ENCODE data around the gene CTNND1. TPM values are rescaled to one million over a fixed set of nuclear protein-coding genes. Genes with fewer than 3 reads are reported as not detected.

CTNND1 gene
- total RNA-seq, 1 experiment from 2014 or later: 174 TPM

DNA sequence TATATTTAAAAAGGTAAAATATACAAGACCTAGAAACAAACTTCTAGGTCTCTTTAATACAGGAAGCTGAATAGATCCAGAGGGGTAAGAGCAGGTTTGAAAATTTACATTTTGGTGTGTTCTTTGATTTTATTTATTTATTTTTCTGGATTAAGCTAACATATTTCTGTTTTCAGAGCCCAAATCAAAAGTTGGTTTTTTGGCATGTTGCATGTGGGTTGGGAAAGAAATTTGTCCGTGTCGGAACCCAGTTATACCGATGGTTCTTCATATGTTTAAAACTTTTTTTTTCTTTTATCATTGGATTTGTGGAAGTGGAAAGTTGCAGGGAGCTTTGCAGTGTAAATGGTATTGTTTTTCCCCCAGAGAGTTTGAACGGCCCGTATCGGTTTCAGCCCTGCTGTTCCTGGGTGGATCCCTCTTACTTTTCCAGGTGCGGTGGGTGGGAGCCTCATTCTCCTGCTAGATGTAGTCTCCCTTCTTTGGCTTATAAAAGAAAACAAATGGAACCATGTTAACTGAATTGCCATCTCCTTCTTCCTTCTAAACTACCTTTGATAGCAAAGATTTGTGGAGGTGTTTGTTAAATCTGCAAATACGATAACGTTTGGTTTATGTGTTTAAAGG lies 746 bp downstream of the CTNND1 start:
- Histone ChIP-seq H3K4me1 (ENCODE audit: insufficient read depth, low read length, poor library complexity, severe bottlenecking) (peaks cover 20% of the 10 kb centered on the region), H3K9me3 (ENCODE audit: low read depth, low read length, poor library complexity, severe bottlenecking) (no peaks in the 10 kb centered on the region), H3K27ac (ENCODE audit: low read depth, low read length, poor library complexity, severe bottlenecking) (peak overlapping the region; percentile 98), H3K27me3 (replicated peaks; ENCODE audit: insufficient read depth, low read depth, low read length, poor library complexity) (no peaks in the 10 kb centered on the region), H3K36me3 (ENCODE audit: insufficient read depth, low read length, poor library complexity, severe bottlenecking) (no peaks in the 10 kb centered on the region), H3K4me3 (ENCODE audit: low read depth, low read length, poor library complexity, severe bottlenecking) (peak overlapping the region; percentile 84)
- DNase-seq (ENCODE audit: low spot score): peak; percentile 25
- TF ChIP-seq, protein P1, sequence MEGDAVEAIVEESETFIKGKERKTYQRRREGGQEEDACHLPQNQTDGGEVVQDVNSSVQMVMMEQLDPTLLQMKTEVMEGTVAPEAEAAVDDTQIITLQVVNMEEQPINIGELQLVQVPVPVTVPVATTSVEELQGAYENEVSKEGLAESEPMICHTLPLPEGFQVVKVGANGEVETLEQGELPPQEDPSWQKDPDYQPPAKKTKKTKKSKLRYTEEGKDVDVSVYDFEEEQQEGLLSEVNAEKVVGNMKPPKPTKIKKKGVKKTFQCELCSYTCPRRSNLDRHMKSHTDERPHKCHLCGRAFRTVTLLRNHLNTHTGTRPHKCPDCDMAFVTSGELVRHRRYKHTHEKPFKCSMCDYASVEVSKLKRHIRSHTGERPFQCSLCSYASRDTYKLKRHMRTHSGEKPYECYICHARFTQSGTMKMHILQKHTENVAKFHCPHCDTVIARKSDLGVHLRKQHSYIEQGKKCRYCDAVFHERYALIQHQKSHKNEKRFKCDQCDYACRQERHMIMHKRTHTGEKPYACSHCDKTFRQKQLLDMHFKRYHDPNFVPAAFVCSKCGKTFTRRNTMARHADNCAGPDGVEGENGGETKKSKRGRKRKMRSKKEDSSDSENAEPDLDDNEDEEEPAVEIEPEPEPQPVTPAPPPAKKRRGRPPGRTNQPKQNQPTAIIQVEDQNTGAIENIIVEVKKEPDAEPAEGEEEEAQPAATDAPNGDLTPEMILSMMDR (conservative IDR thresholded peaks at IDR 0.05; ENCODE audit: low read depth, low read length): no peak
- no peak for TF ChIP-seq EZH2 (IDR thresholded peaks at IDR 0.05; ENCODE audit: borderline replicate concordance, low read depth, low read length, poor library complexity, severe bottlenecking)
- BruUV-seq (replicated peaks): TSS peak; percentile 86
- ChIA-PET CTCF (interaction anchor here (1.7 to 3.2 kb wide), 2 partner anchors 38 to 39 kb away, joined by 9 to 30 read pairs; no protein-coding TSS in a partner anchor), POLR2A (ENCODE audit: low non-redundant PET) (no interaction called here)
- intact Hi-C loops (cut with micrococcal nuclease; ENCODE audit: unreplicated experiment): loop anchor here (2.0 kb wide), 1 partner anchor 16 kb away; no protein-coding TSS in a partner anchor

DNA sequence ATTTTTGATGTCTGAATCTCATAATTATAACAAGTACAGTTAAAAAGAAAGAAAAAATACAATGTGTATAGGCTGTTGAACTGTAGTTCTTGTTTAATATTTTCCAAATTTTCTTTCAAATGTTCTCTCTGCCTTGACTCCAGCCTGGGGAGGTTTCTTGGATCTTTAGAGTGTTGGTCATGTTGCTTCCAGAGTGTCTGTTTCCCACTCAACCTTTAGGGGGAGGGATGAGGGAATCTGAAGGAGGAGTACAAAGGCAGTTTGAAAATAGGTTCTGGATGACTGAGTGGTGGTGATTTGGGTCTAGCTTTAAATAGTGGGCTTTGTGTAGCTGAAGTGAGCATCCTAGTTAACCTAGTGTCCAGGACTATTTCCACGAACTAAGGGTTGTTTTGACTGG lies 2.0 kb downstream of the CTNND1 start:
- Histone ChIP-seq H3K27me3 (replicated peaks; ENCODE audit: insufficient read depth, low read depth, low read length, poor library complexity) (no peaks in the 10 kb centered on the region), H3K4me1 (ENCODE audit: insufficient read depth, low read length, poor library complexity, severe bottlenecking) (peaks cover 20% of the 10 kb centered on the region), H3K9me3 (ENCODE audit: low read depth, low read length, poor library complexity, severe bottlenecking) (no peaks in the 10 kb centered on the region), H3K36me3 (ENCODE audit: insufficient read depth, low read length, poor library complexity, severe bottlenecking) (no peaks in the 10 kb centered on the region), H3K4me3 (ENCODE audit: low read depth, low read length, poor library complexity, severe bottlenecking) (peak overlapping the region; percentile 84), H3K27ac (ENCODE audit: low read depth, low read length, poor library complexity, severe bottlenecking) (peak overlapping the region; percentile 98)
- intact Hi-C loops (cut with micrococcal nuclease; ENCODE audit: unreplicated experiment): loop anchor here (2.0 kb wide), 1 partner anchor 15 kb away; no protein-coding TSS in a partner anchor
- POLR2A ChIA-PET (ENCODE audit: low non-redundant PET): no interaction called here
- CTCF ChIA-PET: interaction anchor here (1.7 kb wide), 1 partner anchor 37 kb away, joined by 9 read pairs; no protein-coding TSS in a partner anchor
- TF ChIP-seq EZH2 (IDR thresholded peaks at IDR 0.05; ENCODE audit: borderline replicate concordance, low read depth, low read length, poor library complexity, severe bottlenecking): no peak
- TF ChIP-seq, protein P1 (conservative IDR thresholded peaks at IDR 0.05; ENCODE audit: low read depth, low read length): peak; percentile 46; the same call in 1 of the 2 replicates
- peak; percentile 64 for DNase-seq (ENCODE audit: low spot score)
- BruUV-seq (replicated peaks): no TSS peak

DNA sequence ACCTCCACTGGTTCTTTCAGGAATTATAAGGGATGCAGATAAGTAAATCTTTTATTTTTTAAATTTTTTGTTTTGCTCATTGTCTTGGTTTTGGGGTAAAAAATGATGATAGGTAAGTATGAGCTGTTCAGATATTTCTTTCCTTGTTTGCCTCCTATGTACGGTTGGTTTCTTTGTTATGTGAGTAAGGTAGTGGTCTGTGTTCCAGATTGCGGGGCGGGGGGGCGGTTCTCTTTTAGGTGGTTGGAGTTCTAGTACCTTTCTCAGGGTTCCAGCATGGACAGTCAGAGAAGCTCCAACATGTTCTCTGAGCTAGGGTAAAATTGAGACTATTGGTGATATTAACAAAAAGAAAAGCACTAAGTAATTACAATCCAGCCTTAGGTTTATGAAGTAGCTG lies 2.4 kb downstream of the CTNND1 start:
- no peak for DNase-seq (ENCODE audit: low spot score)
- H3K27ac ChIP-seq (ENCODE audit: low read depth, low read length, poor library complexity, severe bottlenecking): peak overlapping the region; percentile 98
- peak overlapping the region; percentile 84 for H3K4me3 ChIP-seq (ENCODE audit: low read depth, low read length, poor library complexity, severe bottlenecking)
- ChIA-PET CTCF (interaction anchor here (1.7 kb wide), 1 partner anchor 36 kb away, joined by 9 read pairs; no protein-coding TSS in a partner anchor), POLR2A (ENCODE audit: low non-redundant PET) (interaction anchor here (1.0 kb wide), 1 partner anchor 847 kb away, joined by 3 read pairs; no protein-coding TSS in a partner anchor)
- peaks cover 20% of the 10 kb centered on the region for H3K4me1 ChIP-seq (ENCODE audit: insufficient read depth, low read length, poor library complexity, severe bottlenecking)
- no peaks in the 10 kb centered on the region for H3K9me3 ChIP-seq (ENCODE audit: low read depth, low read length, poor library complexity, severe bottlenecking)
- no peaks in the 10 kb centered on the region for H3K36me3 ChIP-seq (ENCODE audit: insufficient read depth, low read length, poor library complexity, severe bottlenecking)
- H3K27me3 ChIP-seq (replicated peaks; ENCODE audit: insufficient read depth, low read depth, low read length, poor library complexity): no peaks in the 10 kb centered on the region
- BruUV-seq (replicated peaks): no TSS peak
- intact Hi-C loops (cut with micrococcal nuclease; ENCODE audit: unreplicated experiment): no loop called here
- no peak for TF ChIP-seq EZH2 (IDR thresholded peaks at IDR 0.05; ENCODE audit: borderline replicate concordance, low read depth, low read length, poor library complexity, severe bottlenecking)
- TF ChIP-seq, protein P1 (conservative IDR thresholded peaks at IDR 0.05; ENCODE audit: low read depth, low read length): no peak
